ENCODE data around the gene WWOX. TPM values are rescaled to one million over a fixed set of nuclear protein-coding genes. Genes with fewer than 3 reads are reported as not detected.

The WWOX gene
- polyA plus RNA-seq, 2 of the 4 experiments (the other 2 are of a cell fraction): 16.0 to 17.2 TPM

DNA sequence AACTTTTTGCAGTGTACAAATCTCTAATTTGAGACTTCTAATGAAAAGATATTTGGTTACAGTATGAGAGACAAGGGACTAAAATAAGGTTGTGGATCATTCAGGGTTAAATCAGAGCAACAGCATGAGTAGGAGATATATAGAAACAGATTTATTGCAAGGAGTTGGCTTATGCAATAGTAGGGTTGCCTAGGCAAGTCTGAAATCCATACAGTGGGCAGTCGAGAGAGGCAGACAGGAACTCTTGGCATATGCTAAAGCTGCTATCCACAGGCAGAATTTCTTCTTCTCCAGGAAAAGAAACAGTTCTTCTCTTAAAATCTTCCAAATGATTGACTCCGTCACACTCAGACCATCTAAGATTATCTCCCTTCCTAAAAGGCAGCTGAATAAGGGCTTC is 1000.3 kb downstream of the WWOX start:
- POLR2A ChIA-PET: no interaction called here
- H3K4me3 ChIP-seq: no peak overlapping the region
- TF ChIP-seq ESRRA (IDR thresholded peaks at IDR 0.05; ENCODE audit: borderline replicate concordance, low read length): no peak
- TF ChIP-seq, protein P1, sequence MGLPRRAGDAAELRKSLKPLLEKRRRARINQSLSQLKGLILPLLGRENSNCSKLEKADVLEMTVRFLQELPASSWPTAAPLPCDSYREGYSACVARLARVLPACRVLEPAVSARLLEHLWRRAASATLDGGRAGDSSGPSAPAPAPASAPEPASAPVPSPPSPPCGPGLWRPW (IDR thresholded peaks at IDR 0.05): no peak
- TF ChIP-seq, protein P2, sequence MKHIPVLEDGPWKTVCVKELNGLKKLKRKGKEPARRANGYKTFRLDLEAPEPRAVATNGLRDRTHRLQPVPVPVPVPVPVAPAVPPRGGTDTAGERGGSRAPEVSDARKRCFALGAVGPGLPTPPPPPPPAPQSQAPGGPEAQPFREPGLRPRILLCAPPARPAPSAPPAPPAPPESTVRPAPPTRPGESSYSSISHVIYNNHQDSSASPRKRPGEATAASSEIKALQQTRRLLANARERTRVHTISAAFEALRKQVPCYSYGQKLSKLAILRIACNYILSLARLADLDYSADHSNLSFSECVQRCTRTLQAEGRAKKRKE (CRISPR knock-in tag; IDR thresholded peaks at IDR 0.05; ENCODE audit: low read depth): no peak
- no peak for TF ChIP-seq RARB (CRISPR knock-in tag; IDR thresholded peaks at IDR 0.05)
- TF ChIP-seq, protein P3, sequence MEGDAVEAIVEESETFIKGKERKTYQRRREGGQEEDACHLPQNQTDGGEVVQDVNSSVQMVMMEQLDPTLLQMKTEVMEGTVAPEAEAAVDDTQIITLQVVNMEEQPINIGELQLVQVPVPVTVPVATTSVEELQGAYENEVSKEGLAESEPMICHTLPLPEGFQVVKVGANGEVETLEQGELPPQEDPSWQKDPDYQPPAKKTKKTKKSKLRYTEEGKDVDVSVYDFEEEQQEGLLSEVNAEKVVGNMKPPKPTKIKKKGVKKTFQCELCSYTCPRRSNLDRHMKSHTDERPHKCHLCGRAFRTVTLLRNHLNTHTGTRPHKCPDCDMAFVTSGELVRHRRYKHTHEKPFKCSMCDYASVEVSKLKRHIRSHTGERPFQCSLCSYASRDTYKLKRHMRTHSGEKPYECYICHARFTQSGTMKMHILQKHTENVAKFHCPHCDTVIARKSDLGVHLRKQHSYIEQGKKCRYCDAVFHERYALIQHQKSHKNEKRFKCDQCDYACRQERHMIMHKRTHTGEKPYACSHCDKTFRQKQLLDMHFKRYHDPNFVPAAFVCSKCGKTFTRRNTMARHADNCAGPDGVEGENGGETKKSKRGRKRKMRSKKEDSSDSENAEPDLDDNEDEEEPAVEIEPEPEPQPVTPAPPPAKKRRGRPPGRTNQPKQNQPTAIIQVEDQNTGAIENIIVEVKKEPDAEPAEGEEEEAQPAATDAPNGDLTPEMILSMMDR (IDR thresholded peaks at IDR 0.05): no peak
- TF ChIP-seq, protein P4, sequence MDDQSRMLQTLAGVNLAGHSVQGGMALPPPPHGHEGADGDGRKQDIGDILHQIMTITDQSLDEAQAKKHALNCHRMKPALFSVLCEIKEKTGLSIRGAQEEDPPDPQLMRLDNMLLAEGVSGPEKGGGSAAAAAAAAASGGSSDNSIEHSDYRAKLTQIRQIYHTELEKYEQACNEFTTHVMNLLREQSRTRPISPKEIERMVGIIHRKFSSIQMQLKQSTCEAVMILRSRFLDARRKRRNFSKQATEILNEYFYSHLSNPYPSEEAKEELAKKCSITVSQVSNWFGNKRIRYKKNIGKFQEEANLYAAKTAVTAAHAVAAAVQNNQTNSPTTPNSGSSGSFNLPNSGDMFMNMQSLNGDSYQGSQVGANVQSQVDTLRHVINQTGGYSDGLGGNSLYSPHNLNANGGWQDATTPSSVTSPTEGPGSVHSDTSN (IDR thresholded peaks at IDR 0.05): no peak
- no peak for TF ChIP-seq POLR2AphosphoS2 (conservative IDR thresholded peaks at IDR 0.05; ENCODE audit: low read length)
- no peak for TF ChIP-seq CEBPB (IDR thresholded peaks at IDR 0.05)
- TF ChIP-seq, protein P5, sequence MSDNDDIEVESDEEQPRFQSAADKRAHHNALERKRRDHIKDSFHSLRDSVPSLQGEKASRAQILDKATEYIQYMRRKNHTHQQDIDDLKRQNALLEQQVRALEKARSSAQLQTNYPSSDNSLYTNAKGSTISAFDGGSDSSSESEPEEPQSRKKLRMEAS (IDR thresholded peaks at IDR 0.05): no peak
- no peak for TF ChIP-seq NR3C1 (IDR thresholded peaks at IDR 0.05)
- no peak for TF ChIP-seq RNF2 (IDR thresholded peaks at IDR 0.05; ENCODE audit: borderline replicate concordance, low read depth)
- FAIRE-seq (no peak), ATAC-seq (no peak), DNase-seq (ENCODE audit: low read depth in 1 of 2, low spot score in 1 of 2) (no peak)
- CTCF ChIA-PET: no interaction called here
- whole genome bisulfite sequencing (ENCODE audit: missing lambda C conversion rate): 22% methylated on average over 2 of the region's 2 CpGs
- H3K27ac ChIP-seq: no peak overlapping the region
- no peaks in the 10 kb centered on the region for H3K9me3 ChIP-seq
- no peak overlapping the region for H3K4me2 ChIP-seq
- H3K4me1 ChIP-seq: no peaks in the 10 kb centered on the region

DNA sequence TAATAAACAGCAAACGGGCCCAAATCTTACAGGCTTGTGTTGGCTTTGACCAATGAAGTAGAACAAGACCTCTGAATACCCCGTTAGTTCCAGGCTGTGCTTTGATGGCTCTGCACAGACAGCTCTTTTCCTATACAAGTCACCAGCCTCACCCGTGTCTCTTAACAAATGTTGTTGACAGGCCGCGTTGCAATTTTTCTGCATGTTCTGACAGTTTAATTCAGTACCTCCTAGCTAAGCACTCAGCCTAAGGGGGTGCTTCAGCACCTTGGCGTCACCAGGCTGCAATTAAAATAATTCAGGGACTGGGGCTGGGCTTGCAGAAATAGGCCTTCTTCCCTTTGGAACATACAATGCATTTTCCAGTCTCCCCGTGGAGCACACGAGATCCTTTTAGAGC is 1001.0 kb downstream of the WWOX start:
- 43% methylated on average over 8 of the region's 8 CpGs for WGBS (ENCODE audit: missing lambda C conversion rate)
- Histone ChIP-seq H3K27ac (no peak overlapping the region), H3K4me3 (no peak overlapping the region), H3K9me3 (no peaks in the 10 kb centered on the region), H3K4me1 (no peaks in the 10 kb centered on the region), H3K4me2 (no peak overlapping the region)
- ChIA-PET POLR2A (no interaction called here), CTCF (no interaction called here)
- TF ChIP-seq, protein P6, sequence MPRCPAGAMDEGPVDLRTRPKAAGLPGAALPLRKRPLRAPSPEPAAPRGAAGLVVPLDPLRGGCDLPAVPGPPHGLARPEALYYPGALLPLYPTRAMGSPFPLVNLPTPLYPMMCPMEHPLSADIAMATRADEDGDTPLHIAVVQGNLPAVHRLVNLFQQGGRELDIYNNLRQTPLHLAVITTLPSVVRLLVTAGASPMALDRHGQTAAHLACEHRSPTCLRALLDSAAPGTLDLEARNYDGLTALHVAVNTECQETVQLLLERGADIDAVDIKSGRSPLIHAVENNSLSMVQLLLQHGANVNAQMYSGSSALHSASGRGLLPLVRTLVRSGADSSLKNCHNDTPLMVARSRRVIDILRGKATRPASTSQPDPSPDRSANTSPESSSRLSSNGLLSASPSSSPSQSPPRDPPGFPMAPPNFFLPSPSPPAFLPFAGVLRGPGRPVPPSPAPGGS (IDR thresholded peaks at IDR 0.05): no peak
- TF ChIP-seq, protein P7, sequence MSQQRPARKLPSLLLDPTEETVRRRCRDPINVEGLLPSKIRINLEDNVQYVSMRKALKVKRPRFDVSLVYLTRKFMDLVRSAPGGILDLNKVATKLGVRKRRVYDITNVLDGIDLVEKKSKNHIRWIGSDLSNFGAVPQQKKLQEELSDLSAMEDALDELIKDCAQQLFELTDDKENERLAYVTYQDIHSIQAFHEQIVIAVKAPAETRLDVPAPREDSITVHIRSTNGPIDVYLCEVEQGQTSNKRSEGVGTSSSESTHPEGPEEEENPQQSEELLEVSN (IDR thresholded peaks at IDR 0.05; ENCODE audit: borderline replicate concordance, low read depth): no peak
- TF ChIP-seq BHLHE40 (IDR thresholded peaks at IDR 0.05; ENCODE audit: low read depth, low read length) (no peak), SMC3 (IDR thresholded peaks at IDR 0.05) (no peak), RFX5 (IDR thresholded peaks at IDR 0.05) (no peak), HOXB5 (CRISPR knock-in tag; IDR thresholded peaks at IDR 0.05) (no peak), JUNB (IDR thresholded peaks at IDR 0.05) (no peak), FOXS1 (CRISPR knock-in tag; IDR thresholded peaks at IDR 0.05) (no peak), JUN (IDR thresholded peaks at IDR 0.05) (no peak), MYC (IDR thresholded peaks at IDR 0.05; ENCODE audit: borderline replicate concordance, low read length) (no peak), CBX2 (IDR thresholded peaks at IDR 0.05; ENCODE audit: borderline replicate concordance, low read depth) (no peak), POLR2AphosphoS2 (conservative IDR thresholded peaks at IDR 0.05; ENCODE audit: low read length) (no peak), CHD2 (IDR thresholded peaks at IDR 0.05; ENCODE audit: low read length, partially characterized antibody) (no peak)
- TF ChIP-seq, protein P2 (CRISPR knock-in tag; IDR thresholded peaks at IDR 0.05; ENCODE audit: low read depth): no peak
- TF ChIP-seq, protein P5 (IDR thresholded peaks at IDR 0.05): no peak
- TF ChIP-seq, protein P1 (IDR thresholded peaks at IDR 0.05): no peak
- DNase-seq (ENCODE audit: low read depth in 1 of 2, low spot score in 1 of 2): no peak
- FAIRE-seq: no peak
- ATAC-seq: no peak
